ENCODE measurements around the gene XPO6.

The XPO6 gene

GRCh38 chr16:28053461-28053860, 158.3 kb downstream of the XPO6 start:
- no peak for DNase-seq (ENCODE audit: low spot score)
- no peak for TF ChIP-seq CTCF (IDR thresholded peaks at IDR 0.05; ENCODE audit: extremely low read depth, insufficient read depth, missing control alignments)
- in situ Hi-C loops (cut with MboI; ENCODE audit: low pct_unique_long_range_greater_than_20kb, low sequenced_read_pairs, unreplicated experiment), result no loop called here

DNA sequence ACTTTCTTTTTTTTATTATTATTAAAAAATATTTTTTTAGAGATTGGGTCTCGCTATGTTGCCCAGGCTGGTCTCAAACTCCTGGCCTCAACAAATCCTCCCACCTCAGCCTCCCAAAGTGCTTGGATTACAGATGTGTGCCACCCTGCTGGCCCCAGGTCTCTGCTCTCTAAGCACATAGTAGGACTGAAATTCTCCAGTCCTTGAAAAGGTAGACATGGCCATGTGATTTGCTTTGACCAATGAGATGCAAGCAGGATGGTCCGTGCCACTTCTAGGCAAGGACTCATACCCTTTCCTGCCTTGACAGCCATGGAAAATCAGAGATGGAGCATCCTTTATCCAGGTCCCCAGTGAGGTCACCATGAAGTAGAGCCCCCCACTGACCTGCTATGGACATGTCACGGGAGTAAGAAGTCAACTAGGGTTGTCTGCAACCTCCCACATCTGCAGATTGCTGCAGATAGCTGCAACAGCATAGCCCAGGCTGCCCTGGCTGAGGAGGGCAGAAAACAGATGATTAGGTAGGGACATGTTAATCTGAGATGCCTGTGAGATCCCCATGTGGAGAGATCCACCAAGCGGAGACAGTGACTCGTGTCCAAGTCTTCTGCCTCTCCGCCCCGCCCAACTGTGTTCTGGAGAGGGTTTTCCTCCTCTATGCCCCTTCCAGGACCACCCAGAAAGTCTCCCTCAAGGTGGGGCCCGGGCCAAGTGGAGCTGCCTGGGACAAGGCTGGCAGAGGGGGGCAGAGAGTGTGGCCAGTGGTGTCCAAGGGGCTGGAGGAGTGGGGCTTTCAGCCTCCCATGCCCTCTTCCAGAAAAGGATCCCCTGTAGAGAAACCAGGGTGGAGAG, 159.3 kb downstream of the XPO6 start:
- no peak for TF ChIP-seq CTCF (IDR thresholded peaks at IDR 0.05; ENCODE audit: extremely low read depth, insufficient read depth, missing control alignments)
- no peak for DNase-seq (ENCODE audit: low spot score)
- in situ Hi-C loops (cut with MboI; ENCODE audit: low pct_unique_long_range_greater_than_20kb, low sequenced_read_pairs, unreplicated experiment), result no loop called here

- in situ Hi-C loops (cut with MboI; ENCODE audit: low pct_unique_long_range_greater_than_20kb, low sequenced_read_pairs, unreplicated experiment), result no loop called here
- no peak for DNase-seq (ENCODE audit: low spot score)
- no peak for TF ChIP-seq CTCF (IDR thresholded peaks at IDR 0.05; ENCODE audit: extremely low read depth, insufficient read depth, missing control alignments)
Measured at GRCh38 chr16:28051486-28051885, 160.3 kb downstream of the XPO6 start.

All from GM13977 (cell line).